Kidney (tissue), 14 donors: ENCODE results near the gene SVIL. TPM values are rescaled to one million over a fixed set of nuclear protein-coding genes. Genes with fewer than 3 reads are reported as not detected.

Experiments used
- DNase-seq, 5 donors: peaks; one replicate each; pipeline ENCODE4 v3.0.0-alpha.2; 2013 to 2020
- FAIRE-seq: peaks from 2 replicates; lab custom pipeline; 2012; peaks lifted over from hg19 to GRCh38; lab: Jason Lieb, UNC
- H3K27ac ChIP-seq, 2 donors: one replicate each; pipeline ENCODE4 v1.7.0; 2013; ENCODE audit warnings: low read depth in 2 of 2, low read length in 2 of 2, inconsistent platforms in 1 of 2
- H3K27me3 ChIP-seq: one replicate; pipeline ENCODE4 v1.7.1; 2013; ENCODE audit warnings: low read length, inconsistent platforms; ENCODE audit not compliant: control insufficient read depth, insufficient read depth
- H3K36me3 ChIP-seq, 3 donors: one replicate each; pipeline versions ENCODE4 v1.7.0 to v1.7.1; 2013; ENCODE audit warnings: low read length in 3 of 3, control low read depth in 1 of 3, inconsistent platforms in 1 of 3; ENCODE audit not compliant: insufficient read depth in 3 of 3, control insufficient read depth in 2 of 3
- H3K4me1 ChIP-seq, 3 donors: one replicate each; pipeline versions ENCODE4 v1.7.0 to v1.7.1; 2013; ENCODE audit warnings: low read length in 3 of 3, inconsistent platforms in 1 of 3, low read depth in 1 of 3; ENCODE audit not compliant: control insufficient read depth in 2 of 3, insufficient read depth in 2 of 3
- H3K4me3 ChIP-seq, 3 donors: one replicate each; pipeline versions ENCODE4 v1.7.0 to v1.8.1; 2013; ENCODE audit warnings: low read length in 3 of 3, control low read depth in 1 of 3, inconsistent platforms in 1 of 3
- H3K9ac ChIP-seq, 3 donors: one replicate each; pipeline versions ENCODE4 v1.7.0 to v1.7.1; 2013; ENCODE audit warnings: low read length in 3 of 3, control low read depth in 1 of 3, inconsistent platforms in 1 of 3
- H3K9me3 ChIP-seq, 3 donors: one replicate each; pipeline versions ENCODE4 v1.7.0 to v1.7.1; 2013; ENCODE audit warnings: low read length in 3 of 3, control low read depth in 1 of 3, inconsistent platforms in 1 of 3; ENCODE audit not compliant: control insufficient read depth in 2 of 3, insufficient read depth in 1 of 3
- intact Hi-C: fragments of 100-400 bp; cut with DNase I; formaldehyde crosslinking; loops from one replicate; pipeline ENCODE4 v1.11.1; 2022
- polyA plus RNA-seq: library from polyadenylated mRNA; stranded (reverse); fragments of 350-450 nt; fragmentation: Illumina TruSeq; extraction: RNeasy Lipid Tissue Mini Kit (QIAGEN cat#74804); gene quantifications from one replicate; pipeline ENCODE4 v1.2.3, GENCODE V29; 2014; ENCODE audit warnings: low read depth, low replicate concordance; ENCODE audit not compliant: insufficient read depth
- total RNA-seq: library from RNA; stranded (reverse); fragmentation: NEBNext Ultra II Directional; extraction: Animal tissue kit (Norgen Biotek cat#: 25700); gene quantifications from one replicate; pipeline ENCODE4 v1.2.1, GENCODE V29; 2021
- TF ChIP-seq, protein P1 (sequence below): IDR thresholded peaks from 3 replicates; pipeline ENCODE4 v1.5.1; 2012; ENCODE audit warnings: mild to moderate bottlenecking, moderate library complexity, borderline replicate concordance; ENCODE audit not compliant: insufficient read depth; ENCODE audit errors: extremely low read depth
- donor health status: control.
- donor health status: control.
- donor health status: control.
- donor health status: control.
- donor health status: control.
- donor health status: DM: yes; HTN: yes; CAD: no.
- donor health status: Normal renal cell carcinoma (clear cell type).

SVIL gene
- total and polyA plus RNA-seq, 2 donors from 2014 or later: 7.4 to 94.4 TPM

- TF ChIP-seq, protein P1, sequence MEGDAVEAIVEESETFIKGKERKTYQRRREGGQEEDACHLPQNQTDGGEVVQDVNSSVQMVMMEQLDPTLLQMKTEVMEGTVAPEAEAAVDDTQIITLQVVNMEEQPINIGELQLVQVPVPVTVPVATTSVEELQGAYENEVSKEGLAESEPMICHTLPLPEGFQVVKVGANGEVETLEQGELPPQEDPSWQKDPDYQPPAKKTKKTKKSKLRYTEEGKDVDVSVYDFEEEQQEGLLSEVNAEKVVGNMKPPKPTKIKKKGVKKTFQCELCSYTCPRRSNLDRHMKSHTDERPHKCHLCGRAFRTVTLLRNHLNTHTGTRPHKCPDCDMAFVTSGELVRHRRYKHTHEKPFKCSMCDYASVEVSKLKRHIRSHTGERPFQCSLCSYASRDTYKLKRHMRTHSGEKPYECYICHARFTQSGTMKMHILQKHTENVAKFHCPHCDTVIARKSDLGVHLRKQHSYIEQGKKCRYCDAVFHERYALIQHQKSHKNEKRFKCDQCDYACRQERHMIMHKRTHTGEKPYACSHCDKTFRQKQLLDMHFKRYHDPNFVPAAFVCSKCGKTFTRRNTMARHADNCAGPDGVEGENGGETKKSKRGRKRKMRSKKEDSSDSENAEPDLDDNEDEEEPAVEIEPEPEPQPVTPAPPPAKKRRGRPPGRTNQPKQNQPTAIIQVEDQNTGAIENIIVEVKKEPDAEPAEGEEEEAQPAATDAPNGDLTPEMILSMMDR: no peak
- Histone ChIP-seq H3K4me1 (peaks cover 0 to 20% (median 9%) of the 10 kb centered on the region in 3 donors), H3K27me3 (no peaks in the 10 kb centered on the region), H3K27ac (peak overlapping the region; percentile 8 to 49), H3K36me3 (no peaks in the 10 kb centered on the region), H3K9me3 (no peaks in the 10 kb centered on the region), H3K4me3 (no peak overlapping the region), H3K9ac (no peak overlapping the region)
- intact Hi-C loops: no loop called here
- DNase-seq (no peak), FAIRE-seq (no peak)
These were observed 155.5 kb downstream of the SVIL start for GRCh38 chr10:29479081-29479925.

DNA sequence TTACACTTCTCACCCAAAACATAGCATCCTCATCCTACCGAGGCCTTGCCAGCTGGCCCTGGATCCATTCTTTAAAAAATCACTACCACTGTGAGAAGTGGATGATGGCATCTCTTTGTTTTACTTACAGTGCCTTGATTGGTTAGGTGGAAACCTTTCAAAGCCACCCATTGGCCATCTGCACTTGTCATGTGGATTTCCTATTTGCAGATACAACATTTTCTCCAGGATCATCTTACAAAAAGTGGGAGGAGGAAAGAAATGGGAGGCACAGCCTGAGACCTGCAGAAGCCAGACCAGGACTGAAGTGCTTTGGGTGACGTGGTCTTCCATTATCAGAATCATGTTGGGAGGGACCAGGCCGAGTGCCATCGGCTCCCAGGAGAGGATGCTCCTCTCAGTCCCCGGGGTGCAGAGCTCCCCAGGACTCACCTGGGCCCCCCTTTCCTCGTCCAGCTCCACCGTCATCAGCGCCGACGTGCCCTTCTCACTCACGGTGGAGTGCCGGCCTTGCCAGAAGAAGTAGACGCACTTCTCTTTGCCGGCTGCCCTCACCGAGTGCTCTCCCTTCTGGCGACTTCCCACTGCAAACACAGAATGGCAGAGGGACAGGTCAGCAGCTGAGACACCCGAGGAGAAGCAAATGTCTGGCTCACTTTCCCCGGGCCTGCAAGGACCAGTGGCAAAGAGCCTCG, 161.2 kb downstream of the SVIL start:
- no peaks in the 10 kb centered on the region for H3K9me3 ChIP-seq
- H3K4me3 ChIP-seq: no peak overlapping the region
- peaks cover 0 to 14% (median 2%) of the 10 kb centered on the region in 3 donors for H3K36me3 ChIP-seq
- H3K27ac ChIP-seq: no peak overlapping the region
- no peak for DNase-seq
- no peak overlapping the region for H3K9ac ChIP-seq
- no peaks in the 10 kb centered on the region for H3K27me3 ChIP-seq
- H3K4me1 ChIP-seq: peaks cover 0 to 22% (median 12%) of the 10 kb centered on the region in 3 donors
- intact Hi-C loops: no loop called here
- FAIRE-seq: no peak
- TF ChIP-seq, protein P1: no peak

DNA sequence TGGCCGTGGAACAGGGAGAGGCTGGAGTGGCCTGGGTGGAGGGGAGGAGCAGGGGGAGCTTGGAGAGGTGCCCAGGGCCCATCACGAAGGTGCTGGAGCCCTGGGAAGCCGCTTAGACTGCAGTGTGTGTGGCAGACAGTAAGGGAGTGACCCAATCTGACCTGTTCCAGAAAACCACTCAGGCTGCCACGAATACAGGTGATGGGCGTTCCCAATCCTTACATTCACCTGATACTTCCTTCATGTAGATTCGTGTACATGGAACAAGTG, 161.7 kb downstream of the SVIL start:
- TF ChIP-seq, protein P1: no peak
- intact Hi-C loops: no loop called here
- Histone ChIP-seq H3K4me3 (no peak overlapping the region), H3K9ac (no peak overlapping the region), H3K27me3 (no peaks in the 10 kb centered on the region), H3K4me1 (peaks cover 0 to 22% (median 10%) of the 10 kb centered on the region in 3 donors), H3K9me3 (no peaks in the 10 kb centered on the region), H3K36me3 (peaks cover 0 to 17% (median 2%) of the 10 kb centered on the region in 3 donors), H3K27ac (no peak overlapping the region)
- DNase-seq (no peak), FAIRE-seq (no peak)
